GM18873 (cell line): ENCODE data around the gene CLEC2D.
A peak's percentile ranks its signal among the peaks of the same experiment; 100 is the strongest.
"Not testable (repeated sequence)": the region's sequence is repeated elsewhere in the genome, so short reads cannot be mapped to it uniquely, and the experiment has no call there.

Source experiments
- ATAC-seq: cut with Tn5 transposase; IDR thresholded peaks from one replicate; pipeline ENCODE4 v1.9.1; 2021; ENCODE audit warnings: mild to moderate bottlenecking, moderate library complexity, moderate number of reproducible peaks; ENCODE audit not compliant: unreplicated experiment, low FRiP score

Gene CLEC2D

GRCh38 chr12:9725213-9725870 lies 55.8 kb downstream of the CLEC2D start:
- ATAC-seq = no peak

GRCh38 chr12:9727813-9728212 lies 58.3 kb downstream of the CLEC2D start:
- ATAC-seq = no peak

- no peak for ATAC-seq
Measured at GRCh38 chr12:9729082-9729481, 59.6 kb downstream of the CLEC2D start.

GRCh38 chr12:9730011-9730410 lies 60.5 kb downstream of the CLEC2D start:
- no peak for ATAC-seq

- no peak for ATAC-seq
Measured at GRCh38 chr12:9730591-9730990, 61.1 kb downstream of the CLEC2D start.

GRCh38 chr12:9731393-9731792 lies 61.9 kb downstream of the CLEC2D start:
- no peak for ATAC-seq

- peak; percentile 35 for ATAC-seq
Measured at GRCh38 chr12:9731797-9732196, 62.3 kb downstream of the CLEC2D start.

- ATAC-seq = peak; percentile 28
Measured at GRCh38 chr12:9732921-9733461, 63.5 kb downstream of the CLEC2D start, which contains the start of gene CLECL1. Gene CLECL1, minus strand, starts transcription at chr12:9733097.

- ATAC-seq = no peak
Measured at GRCh38 chr12:9735601-9736000, 66.1 kb downstream of the CLEC2D start.

- no peak for ATAC-seq
Measured at GRCh38 chr12:9736936-9737705, 67.6 kb downstream of the CLEC2D start.

- not testable (repeated sequence) for ATAC-seq
Measured at GRCh38 chr12:9738905-9739304, 69.4 kb downstream of the CLEC2D start.

- ATAC-seq = not testable (repeated sequence)
Measured at GRCh38 chr12:9739404-9740105, 70.0 kb downstream of the CLEC2D start.

- ATAC-seq = no peak
Measured at GRCh38 chr12:9740106-9740750, 70.7 kb downstream of the CLEC2D start.

- peak; percentile 82 for ATAC-seq
Measured at GRCh38 chr12:9741726-9742125, 72.2 kb downstream of the CLEC2D start.

- peak; percentile 41 for ATAC-seq
Measured at GRCh38 chr12:9742661-9743060, 73.1 kb downstream of the CLEC2D start.

GRCh38 chr12:9745199-9745598 lies 75.7 kb downstream of the CLEC2D start:
- ATAC-seq = no peak
